ENCODE data around the gene MAML3. TPM values are rescaled to one million over a fixed set of nuclear protein-coding genes. Genes with fewer than 3 reads are reported as not detected.

Gene MAML3
- total and polyA plus RNA-seq, 2 of the 13 experiments (the other 11 are each of a cell fraction or from before 2014, with no cell fraction given): 0.05 to 0.13 TPM

DNA sequence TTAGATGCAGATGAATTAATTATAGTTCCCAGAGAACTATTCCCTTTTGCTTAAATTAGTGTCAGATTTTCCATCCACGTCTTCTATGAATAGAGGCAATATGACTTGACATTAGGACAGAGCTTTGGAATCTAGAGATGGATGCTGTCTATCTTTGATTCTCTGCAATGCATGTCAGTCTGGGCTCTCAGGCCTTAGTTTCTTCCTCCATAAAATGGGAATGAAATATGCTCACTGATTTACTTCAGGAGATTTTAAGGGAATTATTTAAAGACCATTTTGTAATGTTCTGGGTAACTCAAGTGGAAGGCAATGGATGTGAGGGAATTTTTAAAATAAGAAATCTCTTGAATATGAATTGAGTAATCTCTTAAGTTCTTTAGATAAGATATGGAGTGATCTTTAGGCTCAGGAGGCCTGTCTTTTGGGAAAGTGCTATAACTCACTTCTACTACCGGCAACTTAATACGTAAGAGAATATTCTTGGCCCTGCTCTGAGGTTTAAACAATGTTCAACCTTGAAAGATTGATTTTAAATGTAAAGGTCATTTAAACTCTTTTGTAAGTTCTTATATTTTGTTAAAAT lies 459.4 kb downstream of the MAML3 start:
- H3K27me3 ChIP-seq (ENCODE audit: control insufficient read depth in 1 of 2, insufficient read depth in 2 of 2, low read length in 2 of 2): no peaks in the 10 kb centered on the region
- in situ Hi-C loops (cut with HindIII; ENCODE audit: extremely low pct_ligation_motif_present, low pct_unique_long_range_greater_than_20kb): no loop called here
- H3K36me3 ChIP-seq (replicated peaks in 1 of 2; ENCODE audit: control insufficient read depth in 1 of 2, insufficient read depth in 2 of 2, low read length in 2 of 2): peaks cover 8 to 58% of the 10 kb centered on the region in 2 experiments
- no peaks in the 10 kb centered on the region for H4K20me1 ChIP-seq (ENCODE audit: insufficient read depth, low read length)
- H3K9me3 ChIP-seq (ENCODE audit: low read length): no peaks in the 10 kb centered on the region
- ATAC-seq (no peak), DNase-seq (ENCODE audit: low spot score) (no peak), FAIRE-seq (no peak)
- ChIA-PET POLR2A (interaction anchor here (0.5 kb wide), 1 partner anchor 166 kb away, joined by 4 read pairs; no protein-coding TSS in a partner anchor), CTCF (ENCODE audit: low intra/inter-chr PET ratio, low total read pairs) (no interaction called here)
- BruUV-seq (replicated peaks): no TSS peak
- H3K4me1 ChIP-seq (ENCODE audit: insufficient read depth, low read length): peaks cover 65% of the 10 kb centered on the region
- peaks cover 63% of the 10 kb centered on the region for H3K79me2 ChIP-seq (ENCODE audit: insufficient read depth, low read length)
- H3K4me2 ChIP-seq (ENCODE audit: low read depth, low read length): no peak overlapping the region
- no peak overlapping the region for H3K4me3 ChIP-seq (replicated peaks in 1 of 3; ENCODE audit: insufficient read depth in 1 of 3, low read depth in 2 of 3, low read length in 3 of 3)
- H3K9ac ChIP-seq (ENCODE audit: insufficient read depth, low read depth, low read length): no peak overlapping the region
- peak overlapping the region; percentile 97 for H3K27ac ChIP-seq (ENCODE audit: extremely low read length, insufficient read depth, low read length)
- TF ChIP-seq ZNF891 (CRISPR knock-in tag; IDR thresholded peaks at IDR 0.05) (no peak), ZNF549 (CRISPR knock-in tag; IDR thresholded peaks at IDR 0.05) (no peak), THYN1 (CRISPR knock-in tag; IDR thresholded peaks at IDR 0.05; ENCODE audit: borderline replicate concordance, low read depth) (no peak), ZNF749 (CRISPR knock-in tag; IDR thresholded peaks at IDR 0.05; ENCODE audit: borderline replicate concordance) (no peak), ZNF629 (CRISPR knock-in tag; conservative IDR thresholded peaks at IDR 0.05) (peak; percentile 75; the same call in 1 of the 2 replicates), ZFP36L1 (CRISPR knock-in tag; IDR thresholded peaks at IDR 0.05) (no peak)
- no peak overlapping the region for H2AFZ ChIP-seq (ENCODE audit: low read length)
- intact Hi-C loops (cut with micrococcal nuclease; ENCODE audit: unreplicated experiment): no loop called here
- WGBS (ENCODE audit: low lambda C conversion rate): over 99% methylated on average over 3 of the region's 3 CpGs

DNA sequence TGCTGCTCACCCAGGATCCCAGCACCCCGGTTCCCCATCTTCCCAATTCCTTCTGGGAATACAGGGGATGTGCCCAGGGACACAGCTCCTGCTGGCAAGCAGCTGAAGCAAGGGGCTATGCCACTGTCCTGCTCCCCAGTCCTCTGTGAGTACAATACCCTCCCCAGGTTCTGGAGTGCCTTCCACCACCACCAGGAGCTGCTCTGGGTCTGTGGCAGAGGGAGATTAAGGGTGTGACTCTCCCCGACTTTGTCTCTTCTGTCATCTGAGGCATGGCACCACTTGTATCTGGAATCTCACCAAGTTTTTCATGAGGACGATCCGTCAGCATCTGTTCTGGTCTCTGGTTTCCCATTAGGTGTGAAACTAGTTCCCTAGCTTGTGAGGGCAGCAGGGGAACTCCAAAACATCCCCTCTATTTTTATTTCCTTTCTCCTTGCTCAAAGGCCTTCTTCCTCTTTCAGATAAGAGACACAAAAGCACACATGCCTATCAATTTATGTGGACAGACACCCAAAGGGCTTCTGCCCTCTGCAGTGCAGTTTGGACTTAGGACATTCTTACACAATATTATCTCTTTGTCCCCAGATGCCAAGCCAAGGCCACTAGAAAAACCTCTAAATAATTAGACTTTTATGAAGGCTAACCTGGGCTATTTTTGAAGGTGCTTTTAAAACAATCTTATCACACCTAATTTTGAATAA lies 461.5 kb downstream of the MAML3 start:
- no peak overlapping the region for H2AFZ ChIP-seq (ENCODE audit: low read length)
- CTCF ChIA-PET (ENCODE audit: low intra/inter-chr PET ratio, low total read pairs): interaction anchor here (1.0 to 2.4 kb wide), 2 partner anchors 27 to 36 kb away, joined by 3 to 12 read pairs; partner anchors contain the start of gene MGST2
- H3K9me3 ChIP-seq (ENCODE audit: low read length): no peaks in the 10 kb centered on the region
- DNase-seq (ENCODE audit: low spot score) (peak; percentile 94), ATAC-seq (peak; percentile 85), FAIRE-seq (peak; percentile 91)
- intact Hi-C loops (cut with micrococcal nuclease; ENCODE audit: unreplicated experiment): loop anchor here (1.0 kb wide), 2 partner anchors 27 to 36 kb away; partner anchors contain the start of gene MGST2
- no peaks in the 10 kb centered on the region; the same call in 1 of the 2 replicates for H4K20me1 ChIP-seq (ENCODE audit: insufficient read depth, low read length)
- peaks cover 87% of the 10 kb centered on the region for H3K4me1 ChIP-seq (ENCODE audit: insufficient read depth, low read length)
- peak overlapping the region; percentile 97 for H3K27ac ChIP-seq (ENCODE audit: extremely low read length, insufficient read depth, low read length)
- H3K36me3 ChIP-seq (replicated peaks in 1 of 2; ENCODE audit: control insufficient read depth in 1 of 2, insufficient read depth in 2 of 2, low read length in 2 of 2): peaks cover 8 to 46% of the 10 kb centered on the region in 2 experiments
- H3K4me2 ChIP-seq (ENCODE audit: low read depth, low read length): peak overlapping the region; percentile 74
- peak overlapping the region; percentile 60 for H3K9ac ChIP-seq (ENCODE audit: insufficient read depth, low read depth, low read length)
- peaks cover 63% of the 10 kb centered on the region for H3K79me2 ChIP-seq (ENCODE audit: insufficient read depth, low read length)
- no peaks in the 10 kb centered on the region for H3K27me3 ChIP-seq (ENCODE audit: control insufficient read depth in 1 of 2, insufficient read depth in 2 of 2, low read length in 2 of 2)
- in situ Hi-C loops (cut with HindIII; ENCODE audit: extremely low pct_ligation_motif_present, low pct_unique_long_range_greater_than_20kb): no loop called here
- peak overlapping the region in 1 of 3 experiments; percentile 55; a peak in 2 of 6 replicates for H3K4me3 ChIP-seq (replicated peaks in 1 of 3; ENCODE audit: insufficient read depth in 1 of 3, low read depth in 2 of 3, low read length in 3 of 3)
- 0% methylated on average over 2 of the region's 4 CpGs for WGBS (ENCODE audit: low lambda C conversion rate)
- POLR2A ChIA-PET: interaction anchor here (0.8 to 3.9 kb wide), 6 partner anchors 22 to 48 kb away, joined by 3 to 59 read pairs (median 5); partner anchors contain the start of gene MGST2
- BruUV-seq (replicated peaks): TSS peak; percentile 56
- TF ChIP-seq ELF1 (CRISPR knock-in tag; IDR thresholded peaks at IDR 0.05) (peak; percentile 65), SUZ12 (IDR thresholded peaks at IDR 0.05; ENCODE audit: low read depth, low read length) (no peak), ZNF496 (CRISPR knock-in tag; IDR thresholded peaks at IDR 0.05; ENCODE audit: insufficient replicate concordance) (no peak), CBFB (CRISPR knock-in tag; IDR thresholded peaks at IDR 0.05) (peak; percentile 59; the same call in 1 of the 2 replicates), THAP11 (CRISPR knock-in tag; IDR thresholded peaks at IDR 0.05) (peak; percentile 56), ZFP36L2 (CRISPR knock-in tag; IDR thresholded peaks at IDR 0.05) (no peak), NFIC (IDR thresholded peaks at IDR 0.05; ENCODE audit: low read length) (peak; percentile 92), ZNF761 (CRISPR knock-in tag; conservative IDR thresholded peaks at IDR 0.05) (no peak), GFI1 (CRISPR knock-in tag; IDR thresholded peaks at IDR 0.05; ENCODE audit: borderline replicate concordance) (peak; percentile 63), SIX4 (CRISPR knock-in tag; IDR thresholded peaks at IDR 0.05) (peak; percentile 74)
- TF ChIP-seq, protein P1, sequence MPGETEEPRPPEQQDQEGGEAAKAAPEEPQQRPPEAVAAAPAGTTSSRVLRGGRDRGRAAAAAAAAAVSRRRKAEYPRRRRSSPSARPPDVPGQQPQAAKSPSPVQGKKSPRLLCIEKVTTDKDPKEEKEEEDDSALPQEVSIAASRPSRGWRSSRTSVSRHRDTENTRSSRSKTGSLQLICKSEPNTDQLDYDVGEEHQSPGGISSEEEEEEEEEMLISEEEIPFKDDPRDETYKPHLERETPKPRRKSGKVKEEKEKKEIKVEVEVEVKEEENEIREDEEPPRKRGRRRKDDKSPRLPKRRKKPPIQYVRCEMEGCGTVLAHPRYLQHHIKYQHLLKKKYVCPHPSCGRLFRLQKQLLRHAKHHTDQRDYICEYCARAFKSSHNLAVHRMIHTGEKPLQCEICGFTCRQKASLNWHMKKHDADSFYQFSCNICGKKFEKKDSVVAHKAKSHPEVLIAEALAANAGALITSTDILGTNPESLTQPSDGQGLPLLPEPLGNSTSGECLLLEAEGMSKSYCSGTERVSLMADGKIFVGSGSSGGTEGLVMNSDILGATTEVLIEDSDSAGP (CRISPR knock-in tag; IDR thresholded peaks at IDR 0.05; ENCODE audit: borderline replicate concordance): peak; percentile 63; the same call in 1 of the 2 replicates

Measured in HepG2 (cell line).